Measurements from ENCODE around the gene FCAMR.

FCAMR gene

GRCh38 chr1:206992790-206993189, 22.5 kb upstream of the FCAMR start:
- no peak for DNase-seq

- no peak for DNase-seq
These were observed 17.6 kb upstream of the FCAMR start for GRCh38 chr1:206987873-206988272.

- DNase-seq, result no peak
These were observed 16.6 kb upstream of the FCAMR start for GRCh38 chr1:206986885-206987284.

- DNase-seq, result no peak
These were observed 16.1 kb upstream of the FCAMR start for GRCh38 chr1:206986402-206986801.

- no peak for DNase-seq
These were observed 15.0 kb upstream of the FCAMR start for GRCh38 chr1:206985162-206985749.

GRCh38 chr1:206982216-206982615, 12.0 kb upstream of the FCAMR start:
- DNase-seq, result peak; percentile 23

- no peak for DNase-seq
These were observed 9.3 kb upstream of the FCAMR start for GRCh38 chr1:206979379-206980043.

- DNase-seq, result no peak
These were observed 8.0 kb upstream of the FCAMR start for GRCh38 chr1:206978259-206978658.

- DNase-seq, result no peak
These were observed 5.0 kb upstream of the FCAMR start for GRCh38 chr1:206975306-206975705.

- DNase-seq, result no peak
These were observed 3.9 kb upstream of the FCAMR start for GRCh38 chr1:206974140-206974539.

GRCh38 chr1:206972728-206973127, 2.5 kb upstream of the FCAMR start:
- no peak for DNase-seq

GRCh38 chr1:206971029-206971655, 882 bp upstream of the FCAMR start:
- DNase-seq, result no peak

GRCh38 chr1:206969090-206969489, 1.2 kb downstream of the FCAMR start:
- DNase-seq, result no peak

- peak; percentile 43 for DNase-seq
These were observed 3.0 kb downstream of the FCAMR start for GRCh38 chr1:206967096-206967849.

GRCh38 chr1:206965781-206966180, 4.5 kb downstream of the FCAMR start:
- no peak for DNase-seq

GRCh38 chr1:206963740-206964139, 6.5 kb downstream of the FCAMR start:
- no peak for DNase-seq

- DNase-seq, result peak; percentile 20
These were observed 7.0 kb downstream of the FCAMR start for GRCh38 chr1:206963119-206963712.

- DNase-seq, result no peak
These were observed 8.0 kb downstream of the FCAMR start for GRCh38 chr1:206962272-206962671.

GRCh38 chr1:206961668-206962067, 8.6 kb downstream of the FCAMR start:
- DNase-seq, result no peak

- no peak for DNase-seq
These were observed 9.4 kb downstream of the FCAMR start for GRCh38 chr1:206960676-206961386.

GRCh38 chr1:206958144-206958543, 12.1 kb downstream of the FCAMR start:
- DNase-seq, result no peak

- DNase-seq, result no peak
These were observed 12.6 kb downstream of the FCAMR start for GRCh38 chr1:206957639-206958038.
